Neural cell (in vitro differentiated cells): ENCODE data around the gene KCNK10. TPM values are rescaled to one million over a fixed set of nuclear protein-coding genes. Genes with fewer than 3 reads are reported as not detected.

Experiments
- H2AFZ ChIP-seq: fragments of 200-600, 300-800 bp; sonication (generic), shearing (Covaris generic); 2 replicates; pipeline ENCODE4 v1.6.0; 2014; ENCODE audit warnings: low read depth, mild to moderate bottlenecking, antibody characterized with exemption, low read length, moderate library complexity
- H3F3A ChIP-seq: fragments of 200-600 bp; shearing (Covaris generic); 2 replicates; pipeline ENCODE4 v1.6.1; 2016; ENCODE audit warnings: mild to moderate bottlenecking, moderate library complexity, mixed read lengths, antibody characterized with exemption, low read length; ENCODE audit not compliant: insufficient read depth, poor library complexity, severe bottlenecking
- H3K27ac ChIP-seq: fragments of 200-600, 300-800 bp; sonication (generic), shearing (Covaris generic); 2 replicates; pipeline ENCODE4 v1.5.1; 2014; ENCODE audit warnings: mild to moderate bottlenecking, low read length, moderate library complexity
- H3K27me3 ChIP-seq: fragments of 300-800, 200-600 bp; sonication (generic), shearing (Covaris generic); 2 replicates; pipeline ENCODE4 v1.6.0; 2014; ENCODE audit warnings: mild to moderate bottlenecking, low read depth, low read length, moderate library complexity; ENCODE audit not compliant: insufficient read depth
- H3K36me3 ChIP-seq: fragments of 300-800, 200-600 bp; sonication (generic), shearing (Covaris generic); 2 replicates; pipeline ENCODE4 v1.5.1; 2014; ENCODE audit warnings: mild to moderate bottlenecking, antibody characterized with exemption, low read length, moderate library complexity; ENCODE audit not compliant: insufficient read depth
- H3K4me2 ChIP-seq: fragments of 300-800, 200-600 bp; sonication (generic), shearing (Covaris generic); 2 replicates; pipeline ENCODE4 v1.6.0; 2014; ENCODE audit warnings: mild to moderate bottlenecking, low read length
- H3K4me3 ChIP-seq: fragments of 300-800, 200-600 bp; sonication (generic), shearing (Covaris generic); 2 replicates; pipeline ENCODE4 v1.5.1; 2014; ENCODE audit warnings: mild to moderate bottlenecking, low read length, moderate library complexity
- H3K79me2 ChIP-seq: fragments of 200-600 bp; shearing (Covaris generic); replicated peaks from 2 replicates; pipeline ENCODE4 v1.6.0; 2014; ENCODE audit warnings: mild to moderate bottlenecking, low read length, moderate library complexity; ENCODE audit not compliant: insufficient read depth
- H3K9ac ChIP-seq: fragments of 300-800, 200-600 bp; sonication (generic), shearing (Covaris generic); 2 replicates; pipeline ENCODE4 v1.6.1; 2016; ENCODE audit warnings: mild to moderate bottlenecking, low read length, mixed read lengths
- H3K9me2 ChIP-seq: fragments of 200-600 bp; shearing (Covaris generic); 2 replicates; pipeline ENCODE4 v1.6.1; 2016; ENCODE audit warnings: mild to moderate bottlenecking, low read length, mixed read lengths; ENCODE audit not compliant: insufficient read depth
- H3K9me3 ChIP-seq: fragments of 200-600, 300-800 bp; sonication (generic), shearing (Covaris generic); 2 replicates; pipeline ENCODE4 v1.6.1; 2016; ENCODE audit warnings: mild to moderate bottlenecking, mixed run types, low read length, moderate library complexity, mixed read lengths
- H4K20me1 ChIP-seq: fragments of 200-600 bp; shearing (Covaris generic); 2 replicates; pipeline ENCODE4 v1.6.1; 2016; ENCODE audit warnings: mild to moderate bottlenecking, mixed run types; ENCODE audit not compliant: insufficient read depth
- CTCF ChIP-seq: fragments of 450-650 bp; IDR thresholded peaks from 2 replicates; pipeline ENCODE4 v1.5.1; 2014; ENCODE audit warnings: antibody characterized with exemption, mild to moderate bottlenecking, moderate library complexity; ENCODE audit not compliant: poor library complexity, severe bottlenecking
- EP300 ChIP-seq: fragments of 450-650 bp; conservative IDR thresholded peaks from 2 replicates; pipeline ENCODE4 v1.6.1; 2014; ENCODE audit warnings: antibody characterized with exemption, mild to moderate bottlenecking, moderate library complexity; ENCODE audit not compliant: poor library complexity, severe bottlenecking
- EZH2 ChIP-seq: fragments of 200-600, 300-800 bp; shearing (Covaris generic), sonication (generic); IDR thresholded peaks from 2 replicates; pipeline ENCODE4 v1.6.1; 2014; ENCODE audit warnings: antibody characterized with exemption, low read length, borderline replicate concordance, mild to moderate bottlenecking; ENCODE audit not compliant: insufficient read depth, poor library complexity, severe bottlenecking
- MXI1 ChIP-seq: fragments of 450-650 bp; conservative IDR thresholded peaks from 2 replicates; pipeline ENCODE4 v1.6.1; 2014; ENCODE audit warnings: antibody characterized with exemption, mild to moderate bottlenecking; ENCODE audit not compliant: poor library complexity, severe bottlenecking
- POLR2AphosphoS5 ChIP-seq: IDR thresholded peaks from 2 replicates; pipeline ENCODE4 v1.6.1; 2012
- RAD21 ChIP-seq: fragments of 450-650 bp; conservative IDR thresholded peaks from 2 replicates; pipeline ENCODE4 v1.6.1; 2014; ENCODE audit warnings: antibody characterized with exemption, mild to moderate bottlenecking, moderate library complexity
- REST ChIP-seq: IDR thresholded peaks from 2 replicates; pipeline ENCODE4 v1.6.1; 2012; ENCODE audit warnings: borderline replicate concordance
- SMC3 ChIP-seq: fragments of 450-650 bp; conservative IDR thresholded peaks from 2 replicates; pipeline ENCODE4 v1.6.1; 2014; ENCODE audit warnings: antibody characterized with exemption, mild to moderate bottlenecking, moderate library complexity; ENCODE audit not compliant: poor library complexity
- TAF1 ChIP-seq: IDR thresholded peaks from 2 replicates; pipeline ENCODE4 v1.6.1; 2012; ENCODE audit warnings: low read depth
- polyA plus RNA-seq: library from polyadenylated mRNA; depleted of rRNA; stranded (reverse); fragments of >200 nt; gene quantifications from 2 replicates; pipeline ENCODE4 v1.2.3, GENCODE V29; 2014

KCNK10 gene
- polyA plus RNA-seq, 1 donor from 2014 or later: 6.9 TPM

- Histone ChIP-seq H3K27ac (no peak overlapping the region), H3K4me2 (no peak overlapping the region), H3K36me3 (no peaks in the 10 kb centered on the region), H3K4me3 (no peak overlapping the region), H3K79me2 (peaks cover 4% of the 10 kb centered on the region), H4K20me1 (no peaks in the 10 kb centered on the region), H3K27me3 (no peaks in the 10 kb centered on the region), H3K9me3 (no peaks in the 10 kb centered on the region), H2AFZ (no peak overlapping the region), H3K9ac (no peak overlapping the region), H3K9me2 (no peaks in the 10 kb centered on the region), H3F3A (no peaks in the 10 kb centered on the region)
- TF ChIP-seq TAF1: no peak
- TF ChIP-seq REST: no peak
- no peak for TF ChIP-seq EP300
- no peak for TF ChIP-seq MXI1
- no peak for TF ChIP-seq POLR2AphosphoS5
- no peak for TF ChIP-seq SMC3
- TF ChIP-seq RAD21: no peak
These were observed 20.0 kb downstream of the KCNK10 start for GRCh38 chr14:88303041-88303440.

- TF ChIP-seq RAD21 (no peak), CTCF (no peak), MXI1 (no peak), POLR2AphosphoS5 (no peak), EZH2 (no peak), TAF1 (no peak), EP300 (no peak), REST (no peak), SMC3 (no peak)
- no peaks in the 10 kb centered on the region for H3K79me2 ChIP-seq
- no peak overlapping the region for H3K27ac ChIP-seq
These were observed 21.7 kb downstream of the KCNK10 start for GRCh38 chr14:88301381-88301780.

More at GRCh38 chr14:88301381-88301780, 21.7 kb downstream of the KCNK10 start:
- H3K27me3 ChIP-seq: no peaks in the 10 kb centered on the region
- no peaks in the 10 kb centered on the region for H3K36me3 ChIP-seq
- no peak overlapping the region for H2AFZ ChIP-seq
- H3K9me3 ChIP-seq: no peaks in the 10 kb centered on the region
- no peaks in the 10 kb centered on the region for H3K9me2 ChIP-seq
- H3F3A ChIP-seq: no peaks in the 10 kb centered on the region
- H4K20me1 ChIP-seq: no peaks in the 10 kb centered on the region
- H3K4me2 ChIP-seq: no peak overlapping the region
- H3K4me3 ChIP-seq: no peak overlapping the region
- no peak overlapping the region for H3K9ac ChIP-seq
